ENCODE results near the gene SLC25A25.

SLC25A25 gene

DNA sequence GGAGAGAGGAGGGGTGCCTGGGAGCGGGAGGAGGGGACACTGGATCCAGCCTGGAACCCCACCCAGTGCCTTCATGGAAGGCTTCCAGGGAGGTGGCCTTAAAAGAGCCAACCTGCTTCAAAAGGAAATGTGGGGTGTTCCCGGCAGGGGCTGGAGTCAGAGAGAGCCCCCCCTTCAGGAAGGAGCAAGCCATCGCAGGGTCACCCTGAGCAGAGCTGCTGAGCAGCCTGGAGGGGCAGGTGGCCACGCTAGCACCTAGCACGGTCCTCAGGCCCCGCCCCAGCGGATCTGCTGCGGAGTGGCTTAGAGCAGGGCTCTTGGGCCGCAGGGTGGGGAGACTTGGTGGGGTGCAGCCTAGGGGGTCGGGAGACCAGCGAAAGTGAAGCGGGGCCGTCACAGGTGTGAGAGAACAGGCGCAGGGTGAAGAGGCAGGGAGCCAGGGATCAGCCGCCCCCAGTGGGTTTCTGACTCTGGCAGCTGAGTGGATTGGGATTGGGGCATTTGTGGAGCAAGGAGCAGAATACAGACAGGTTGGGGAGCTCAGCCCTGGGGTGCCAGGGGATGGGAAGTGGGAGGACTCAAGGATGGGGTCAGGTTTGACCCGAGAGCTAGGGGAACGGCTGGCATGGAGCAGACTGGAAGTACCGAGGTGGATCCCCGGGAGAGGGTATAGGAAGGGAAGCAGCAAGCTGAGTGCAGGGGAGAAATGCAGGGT is 82.7 kb downstream of the SLC25A25 start:
- DNase-seq = no peak

DNA sequence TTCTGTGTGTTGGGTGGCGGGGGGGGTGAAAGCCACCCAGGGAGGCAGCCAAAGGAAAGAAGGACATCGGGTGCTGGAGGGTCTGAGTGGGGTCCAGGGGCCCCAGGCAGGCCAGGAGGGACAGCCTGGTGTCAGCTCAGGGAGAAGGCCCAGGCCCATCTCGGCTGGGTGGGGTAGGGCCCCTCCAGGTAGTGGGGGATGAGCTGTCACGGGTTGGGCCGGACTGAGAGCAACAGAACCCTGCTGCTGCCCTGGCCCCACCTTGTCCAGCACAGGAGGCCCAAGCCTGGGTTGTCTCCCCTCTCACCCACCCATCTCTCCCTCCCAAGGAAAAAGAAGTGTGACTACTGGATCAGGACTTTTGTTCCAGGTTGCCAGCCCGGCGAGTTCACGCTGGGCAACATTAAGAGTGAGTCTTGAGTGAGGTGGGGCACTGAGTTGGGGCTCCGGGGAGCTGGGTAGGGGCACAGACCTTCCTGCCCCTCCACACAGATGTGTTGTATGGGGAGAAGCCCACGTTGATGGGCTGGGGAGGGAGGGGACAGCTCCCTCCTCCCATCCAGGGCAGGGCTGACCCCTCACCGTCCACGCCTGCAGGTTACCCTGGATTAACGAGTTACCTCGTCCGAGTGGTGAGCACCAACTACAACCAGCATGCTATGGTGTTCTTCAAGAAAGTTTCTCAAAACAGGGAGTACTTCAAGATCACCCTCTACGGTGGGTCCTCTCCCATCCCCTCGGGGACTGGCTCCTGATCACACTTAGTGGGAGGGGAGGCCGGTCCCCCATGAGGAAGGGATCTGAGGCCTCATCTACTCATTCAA is 83.5 kb downstream of the SLC25A25 start:
- DNase-seq = no peak

DNA sequence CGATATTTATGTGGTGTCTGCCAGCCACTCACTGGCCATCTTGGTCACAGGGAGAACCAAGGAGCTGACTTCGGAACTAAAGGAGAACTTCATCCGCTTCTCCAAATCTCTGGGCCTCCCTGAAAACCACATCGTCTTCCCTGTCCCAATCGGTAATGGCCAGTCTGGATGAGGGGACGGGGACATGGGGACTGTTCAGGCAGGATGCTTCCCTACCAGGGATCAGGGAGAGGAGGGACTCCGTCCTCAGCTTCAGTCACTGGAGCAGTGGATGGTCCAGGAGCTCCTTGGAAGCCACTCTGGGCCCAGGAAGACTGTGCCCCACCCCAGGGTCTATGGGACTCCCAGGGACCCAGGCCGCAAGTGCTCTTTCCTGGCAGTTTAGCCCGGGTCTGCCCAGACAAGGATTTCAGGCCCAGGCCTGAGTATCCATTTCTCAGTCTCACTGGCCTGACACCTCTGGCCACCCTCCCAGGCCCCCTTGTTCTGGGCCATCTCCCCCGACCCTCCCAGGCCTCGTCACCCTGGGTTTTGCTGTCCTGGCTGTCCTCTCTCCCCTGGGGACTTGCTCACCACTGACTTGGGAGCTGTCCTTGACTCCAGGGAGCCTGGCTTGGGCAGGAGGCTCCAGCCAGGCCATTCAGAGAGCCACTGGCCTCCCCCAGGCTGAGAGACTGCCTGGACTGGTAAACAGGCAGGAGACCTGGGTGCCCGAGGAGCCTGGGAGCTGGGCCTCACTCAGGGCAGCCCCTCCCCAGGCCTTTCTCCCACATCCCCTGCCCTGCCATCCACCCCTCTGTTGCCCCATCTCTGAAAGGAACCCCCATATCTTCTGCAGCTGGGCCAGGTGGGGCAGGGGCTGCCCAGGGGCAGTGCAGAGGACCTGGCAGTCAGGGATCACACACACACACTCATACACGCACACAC is 84.4 kb downstream of the SLC25A25 start:
- no peak for DNase-seq

DNA sequence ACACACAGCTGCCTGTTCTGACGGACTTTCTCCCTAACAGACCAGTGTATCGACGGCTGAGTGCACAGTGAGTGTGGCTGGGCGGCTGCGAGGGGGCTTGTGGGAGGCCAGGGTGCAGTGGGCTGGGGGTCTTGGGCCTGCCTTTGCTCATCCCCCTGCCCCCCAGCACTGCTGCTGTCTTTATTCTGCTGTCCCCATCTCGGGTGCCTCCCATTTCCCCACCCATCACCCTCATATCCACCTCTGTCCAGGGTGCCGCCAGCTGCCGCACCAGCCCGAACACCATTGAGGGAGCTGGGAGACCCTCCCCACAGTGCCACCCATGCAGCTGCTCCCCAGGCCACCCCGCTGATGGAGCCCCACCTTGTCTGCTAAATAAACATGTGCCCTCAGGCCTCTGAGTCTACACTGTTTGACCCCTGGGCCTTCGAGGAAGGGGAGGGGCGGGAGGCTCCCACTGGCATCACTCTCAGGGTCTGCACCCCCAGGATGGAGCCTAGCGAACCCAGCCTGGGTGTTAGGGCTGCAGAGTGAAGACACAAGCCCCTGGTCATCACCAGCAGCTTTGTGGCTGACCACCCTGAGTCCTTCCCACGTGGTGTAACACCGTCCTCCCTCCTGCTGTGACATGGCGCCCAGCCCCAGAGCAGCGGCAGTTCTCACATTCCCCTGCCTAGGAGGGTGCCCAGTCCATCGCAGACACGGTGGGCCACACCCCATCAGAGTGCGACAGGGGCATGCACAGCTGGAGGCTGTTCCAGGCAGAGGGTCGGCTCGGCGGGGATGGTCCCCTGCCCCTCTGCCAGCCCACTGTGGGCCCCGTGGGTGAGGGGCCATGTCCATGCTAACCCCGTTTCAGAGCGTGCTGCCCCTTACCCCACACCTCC is 85.3 kb downstream of the SLC25A25 start:
- no peak for DNase-seq

DNA sequence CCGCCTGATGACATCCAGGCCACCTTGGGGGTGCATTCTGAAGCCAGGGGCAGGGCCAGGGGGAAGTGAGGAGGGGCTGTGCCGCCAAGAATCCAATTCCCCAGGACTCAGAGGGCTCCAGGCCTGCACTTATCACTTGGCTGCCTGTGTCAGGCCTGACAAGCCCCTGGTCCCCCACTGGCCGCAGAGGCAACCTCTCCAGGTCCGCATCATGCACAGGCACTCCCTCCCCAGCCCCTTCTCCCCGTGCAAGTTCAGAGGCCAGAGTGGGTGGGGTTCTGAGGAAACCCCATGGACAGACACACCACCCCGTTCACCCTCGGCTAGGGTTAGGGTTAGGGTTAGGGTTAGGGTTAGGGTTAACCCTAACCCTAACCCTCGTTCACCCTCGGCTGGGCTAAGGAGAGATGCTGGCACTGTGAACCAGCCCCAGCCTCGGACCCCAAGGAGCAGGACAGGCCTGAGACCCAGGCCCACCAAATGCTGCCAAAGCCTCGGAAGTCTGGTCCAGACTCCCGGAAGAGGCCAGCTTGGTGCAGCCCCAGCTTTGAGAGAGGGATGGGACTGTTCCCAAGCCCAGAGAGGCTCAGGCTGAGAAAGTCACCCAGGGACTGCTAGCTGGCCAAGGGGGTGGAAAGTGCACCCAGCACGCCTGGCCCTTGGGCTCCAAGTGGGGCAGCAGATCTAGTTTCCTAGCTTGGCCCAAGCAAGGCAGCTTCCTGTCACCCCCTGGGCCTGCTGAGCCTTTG is 86.1 kb downstream of the SLC25A25 start:
- DNase-seq = no peak

DNA sequence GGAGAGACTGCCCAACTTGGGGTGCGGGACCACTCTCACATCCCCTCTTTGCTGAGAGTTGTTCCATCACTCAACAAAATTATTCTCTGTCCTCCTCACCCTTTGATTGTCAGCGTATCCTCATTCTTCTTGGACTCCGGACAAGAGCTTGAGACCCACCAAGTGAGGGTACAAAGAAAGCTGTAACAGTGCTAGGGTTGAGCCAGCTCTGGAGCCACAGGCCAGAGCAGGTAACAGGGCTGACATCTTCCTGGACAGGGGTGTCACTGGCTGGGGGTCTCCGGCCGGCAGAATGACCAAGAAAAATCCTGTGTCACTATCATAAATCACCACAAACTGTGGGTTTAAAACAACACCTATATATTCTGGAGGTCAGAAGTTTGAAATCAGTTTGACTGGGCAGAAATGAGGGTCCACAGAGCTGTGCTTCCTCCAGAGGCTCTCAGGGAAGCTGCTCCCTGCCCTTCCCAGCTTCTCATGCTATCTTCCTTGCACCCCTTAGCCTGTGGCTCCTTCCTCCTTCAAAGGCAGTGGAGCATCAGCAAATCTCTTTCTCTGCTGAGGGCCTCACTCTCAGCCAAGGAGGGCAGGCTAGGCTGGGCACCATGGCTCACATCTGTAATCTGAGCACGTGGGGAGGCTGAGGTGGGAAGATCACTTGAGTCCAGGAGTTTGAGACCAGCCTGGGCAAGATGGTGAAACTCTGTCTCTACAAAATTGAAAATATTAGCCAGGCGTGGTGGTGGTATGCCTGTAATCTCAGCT is 87.9 kb downstream of the SLC25A25 start:
- DNase-seq = no peak
